GM19239 (cell line): ENCODE measurements around the gene FCHSD1.
"Not testable (repeated sequence)": the region's sequence is repeated elsewhere in the genome, so short reads cannot be mapped to it uniquely, and the experiment has no call there.

Experiments used
- DNase-seq: peaks from one replicate; pipeline ENCODE4 v3.0.0; 2011; ENCODE audit warnings: low spot score; ENCODE audit not compliant: insufficient read length
- FAIRE-seq: peaks from 2 replicates; lab custom pipeline; 2011; peaks lifted over from hg19 to GRCh38; lab: Jason Lieb, UNC

The FCHSD1 gene

DNA sequence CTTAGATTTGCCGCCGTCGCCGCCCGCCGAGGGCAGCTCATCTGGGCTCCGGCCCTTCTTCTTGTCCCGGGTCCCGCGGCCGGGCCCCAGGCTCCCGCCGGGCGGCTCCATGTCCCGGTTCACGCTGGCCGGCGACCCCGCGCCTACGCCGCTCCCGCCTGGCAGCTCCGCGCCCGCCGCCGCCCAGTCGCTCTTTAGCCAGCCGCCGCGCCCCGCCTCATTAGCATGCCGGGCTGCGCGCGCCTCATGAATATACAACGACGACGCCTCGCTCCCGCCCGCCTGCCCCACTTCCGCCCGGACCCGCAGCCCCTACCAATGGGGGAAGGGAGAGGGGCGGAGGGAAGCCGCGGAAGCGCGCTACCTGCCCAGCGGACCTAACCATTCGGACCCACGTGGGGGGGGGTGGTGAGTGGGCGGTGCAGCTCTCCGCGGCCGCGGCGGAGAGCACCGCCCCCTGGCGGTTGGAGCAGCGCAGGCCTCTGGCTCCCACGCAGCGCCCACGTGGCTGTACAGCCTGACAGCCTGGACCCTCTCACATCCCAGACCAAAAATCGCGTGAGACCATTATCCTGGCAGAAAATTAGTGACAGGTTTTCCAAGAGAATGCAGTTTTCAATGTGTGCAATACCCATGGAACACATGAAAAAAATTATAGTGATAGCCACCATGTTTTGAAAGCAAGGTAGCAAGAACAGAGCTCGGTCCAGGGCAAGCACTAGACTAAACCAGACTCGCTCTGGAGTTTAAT, 32.2 kb downstream of the FCHSD1 start, which contains the start of gene DIAPH1:
Gene DIAPH1 (minus strand): TSS at position 197 of the 751 bp plus-strand sequence. CDS start 86 bp downstream, at position 111.
- DNase-seq: peak; percentile 79
- peak; percentile 93 for FAIRE-seq

DNA sequence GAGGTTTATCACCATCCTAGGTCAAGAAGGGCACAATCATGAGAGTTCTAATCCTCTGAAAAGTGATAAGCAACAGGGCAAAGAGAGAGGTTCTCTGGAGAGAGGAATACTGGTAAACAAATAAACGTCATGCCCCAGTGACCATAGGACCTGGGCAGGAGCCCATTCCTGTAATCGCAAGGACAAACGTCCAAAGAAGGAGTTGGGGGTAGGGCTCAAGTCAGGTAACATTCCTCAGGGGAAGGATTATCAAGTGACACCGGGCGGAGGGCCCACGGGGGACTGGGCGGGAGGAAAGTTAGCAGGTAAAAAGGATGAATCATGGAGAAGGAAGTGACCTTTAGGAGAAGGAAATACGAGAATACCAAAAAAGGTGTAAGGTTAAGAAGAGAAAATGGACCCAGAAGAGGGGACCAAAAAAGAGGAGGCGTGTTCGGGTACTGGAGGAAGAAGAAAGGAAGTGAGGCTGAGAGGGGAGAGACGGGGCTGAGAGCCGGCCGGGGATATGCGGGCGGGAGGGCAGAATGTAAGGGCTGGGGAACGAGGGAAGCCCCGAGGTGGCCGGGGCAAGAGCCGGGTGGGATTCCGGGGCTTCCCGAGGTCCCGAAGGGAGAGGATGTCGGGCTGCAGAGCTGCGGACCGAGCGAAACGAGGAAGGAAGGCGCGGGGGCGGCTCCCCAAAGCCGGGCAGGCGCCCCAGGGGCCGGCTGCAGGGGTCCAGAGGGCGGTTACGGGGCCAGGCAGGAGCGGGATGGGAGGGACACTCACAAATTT, 33.0 kb downstream of the FCHSD1 start:
- FAIRE-seq: peak; percentile 81
- no peak for DNase-seq

DNA sequence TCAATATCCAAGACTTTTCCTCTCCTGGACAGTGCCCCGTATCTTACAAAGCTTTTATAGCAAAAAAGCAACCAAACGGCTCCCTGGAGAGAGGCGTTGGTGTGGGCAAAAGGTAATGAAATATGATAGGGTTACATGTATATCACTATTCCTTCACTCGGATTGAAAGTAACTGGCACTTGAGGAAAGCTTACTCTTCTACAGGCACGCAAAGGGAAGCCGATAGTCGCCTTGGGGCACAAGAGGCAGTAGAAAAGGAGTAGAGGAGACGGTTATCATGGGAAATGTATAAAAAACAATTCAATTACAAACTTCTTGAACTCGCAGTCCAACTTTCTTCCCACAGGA, 33.6 kb downstream of the FCHSD1 start:
- no peak for FAIRE-seq

DNA sequence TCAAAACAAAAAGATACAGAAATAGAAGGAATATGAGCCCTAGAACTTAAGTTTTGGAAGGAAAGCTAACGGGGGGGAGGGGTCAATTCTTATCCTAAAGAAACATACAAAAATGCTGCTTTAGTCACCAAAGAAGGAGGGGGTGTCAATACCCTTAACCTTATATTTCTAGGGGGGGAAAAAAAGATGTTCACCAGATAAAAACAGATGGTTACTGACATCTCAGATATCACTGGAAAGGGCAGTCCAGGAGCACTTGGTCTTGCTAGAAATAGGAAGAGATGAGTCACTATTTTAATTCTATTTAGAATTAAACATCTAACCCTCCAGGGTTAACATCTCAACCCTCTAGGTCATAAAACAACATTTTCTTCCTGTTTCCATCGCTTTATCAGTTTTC, 34.1 kb downstream of the FCHSD1 start:
- no peak for DNase-seq
- no peak for FAIRE-seq

More for the DNA sequence above, 33.6 kb downstream of the FCHSD1 start:
- no peak for DNase-seq

DNA sequence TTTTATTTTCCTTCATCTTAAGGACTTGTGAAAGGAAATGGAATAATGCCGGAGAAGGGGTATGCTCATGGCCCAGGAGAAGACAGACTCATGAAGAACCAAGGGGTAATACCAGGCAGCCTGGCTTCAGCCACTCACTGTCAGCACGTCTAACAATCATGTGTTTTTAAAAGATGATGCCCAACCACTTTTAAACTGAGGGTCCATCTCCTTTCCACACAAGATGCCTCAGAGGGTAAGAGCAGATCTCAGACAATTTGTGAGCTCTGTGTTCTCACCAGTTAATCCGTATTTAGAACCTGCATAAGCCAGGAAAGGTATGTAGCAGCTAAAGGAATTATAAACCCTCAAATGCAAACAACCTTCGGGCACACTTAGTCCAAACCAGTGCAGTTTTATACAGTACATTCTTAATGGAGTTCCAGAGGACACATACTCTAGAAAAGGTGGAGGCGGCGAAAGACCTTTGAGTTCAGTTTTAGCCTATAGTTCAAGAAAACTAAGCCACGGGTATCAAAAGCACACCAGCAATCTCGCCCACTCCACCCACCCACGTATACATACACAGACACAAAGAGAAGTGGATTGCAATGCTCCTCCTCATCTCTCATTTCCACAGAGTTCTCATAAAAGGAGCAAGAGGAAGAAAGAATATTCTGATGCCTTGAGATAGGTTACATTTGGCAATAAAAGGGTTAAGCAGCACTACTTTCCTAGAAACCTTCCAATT, 35.1 kb downstream of the FCHSD1 start:
- DNase-seq (no peak), FAIRE-seq (peak; percentile 78)

DNA sequence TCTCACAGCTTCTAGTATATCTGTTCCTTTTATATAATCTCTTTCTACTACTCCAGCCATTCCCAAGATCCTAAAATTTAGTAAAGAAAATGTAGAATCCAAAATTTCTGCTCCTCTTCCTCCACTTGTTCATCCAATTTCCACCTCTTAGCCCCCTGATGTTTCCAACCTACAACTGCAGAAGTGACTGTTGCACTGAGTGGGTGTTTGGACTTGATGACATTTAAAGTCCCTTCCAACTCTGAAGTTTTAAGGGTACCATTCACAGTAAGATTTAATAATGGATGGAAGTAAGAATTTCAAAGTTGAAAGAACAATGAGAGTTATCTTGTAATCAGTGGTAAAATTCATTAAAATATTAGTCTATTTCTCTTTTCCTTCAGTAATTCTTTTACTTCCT, 37.9 kb downstream of the FCHSD1 start:
- DNase-seq: no peak
- no peak for FAIRE-seq

DNA sequence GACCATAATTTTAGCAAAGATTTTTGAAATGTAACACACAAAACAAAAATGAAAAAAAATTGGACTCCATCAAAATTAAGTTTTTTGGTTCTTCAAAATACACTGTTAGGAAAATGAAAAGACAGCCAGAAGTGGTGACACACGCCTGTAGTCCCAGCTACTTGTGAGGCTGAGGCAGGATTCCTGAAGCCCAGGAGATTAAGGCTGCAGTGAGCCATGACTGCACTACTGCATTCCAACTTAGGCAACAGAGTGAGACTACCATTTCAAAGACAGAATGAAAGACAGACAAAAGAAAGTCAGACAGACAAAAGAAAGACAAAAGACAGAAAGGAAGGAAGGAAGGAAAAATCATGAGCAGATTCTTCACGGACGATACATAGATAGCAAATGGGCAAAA, 39.9 kb downstream of the FCHSD1 start:
- FAIRE-seq (no peak), DNase-seq (no peak)

DNA sequence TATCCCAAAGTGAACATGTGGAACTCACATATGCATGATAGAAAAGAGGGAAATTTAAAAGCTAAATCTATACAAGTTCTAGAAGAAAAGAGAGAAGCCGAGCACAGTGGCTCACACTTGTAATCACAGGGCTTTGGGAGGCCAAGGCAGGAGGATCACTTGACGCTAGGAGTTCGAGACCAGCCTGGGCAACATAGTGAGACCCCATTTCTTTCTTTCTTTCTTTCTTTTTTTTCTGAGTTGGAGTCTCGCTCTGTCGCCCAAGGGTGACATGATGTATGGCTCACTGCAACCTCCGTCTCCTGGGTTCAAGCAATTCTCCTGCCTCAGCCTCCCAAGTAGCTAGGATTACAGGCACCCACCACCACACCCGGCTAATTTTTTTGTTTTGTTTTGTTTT, 41.3 kb downstream of the FCHSD1 start:
- DNase-seq, FAIRE-seq: not testable (repeated sequence)

DNA sequence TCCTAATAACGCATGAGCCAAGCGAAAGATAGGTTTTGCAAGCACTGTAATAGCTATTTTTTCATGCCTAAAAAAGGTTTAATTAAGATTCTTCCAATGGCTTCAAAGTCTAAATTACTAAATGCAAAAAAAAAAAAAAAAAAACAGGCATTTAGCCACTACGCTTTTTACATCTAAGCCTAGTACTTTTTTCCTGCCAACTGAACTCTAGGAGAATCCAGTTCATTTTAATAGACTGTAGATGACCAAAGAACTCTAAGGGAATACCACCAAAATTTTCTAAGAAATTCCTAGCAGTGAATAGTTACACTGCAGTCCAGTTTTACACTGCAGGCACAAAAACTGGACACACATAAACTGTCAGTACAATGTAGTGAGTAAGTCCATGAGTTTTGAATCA, 42.2 kb downstream of the FCHSD1 start:
- no peak for FAIRE-seq
- DNase-seq: no peak

DNA sequence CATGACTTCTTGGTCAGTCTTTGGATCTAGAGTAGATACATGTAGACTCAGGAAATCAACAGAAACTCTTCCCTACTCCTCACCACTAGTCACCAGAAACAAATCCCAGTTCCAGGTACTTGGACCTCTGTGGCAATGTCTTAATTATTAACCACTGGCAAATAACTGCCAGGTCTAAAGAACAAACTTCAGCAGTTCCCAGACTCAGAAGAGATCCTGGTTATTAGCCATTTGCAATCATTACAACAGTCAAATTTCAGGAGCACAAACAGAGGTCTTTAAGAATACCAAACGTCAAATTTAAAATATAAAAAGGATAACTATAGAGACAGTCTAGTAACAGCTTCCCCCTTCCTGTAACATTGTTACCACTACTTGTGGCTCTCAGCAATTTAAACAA, 42.7 kb downstream of the FCHSD1 start:
- FAIRE-seq (no peak), DNase-seq (no peak)

DNA sequence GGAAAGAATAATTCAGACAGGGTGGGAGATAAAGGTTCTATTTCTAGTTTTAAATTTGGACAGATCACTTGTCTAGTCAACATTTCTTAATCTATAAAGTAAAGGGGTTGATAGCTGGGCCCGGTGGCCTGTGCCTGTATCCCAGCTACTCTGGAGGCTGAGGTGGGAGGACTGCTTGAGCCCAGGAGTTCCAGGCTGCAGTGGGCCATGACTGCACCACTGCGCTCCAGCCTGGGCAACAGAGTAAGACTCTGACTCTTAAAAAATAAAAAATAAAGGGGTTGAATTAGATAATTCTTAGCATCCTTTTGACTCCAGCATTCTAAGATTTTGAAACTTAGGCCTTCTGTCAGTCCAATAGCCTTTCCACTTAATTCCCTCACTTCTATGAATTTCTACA, 43.2 kb downstream of the FCHSD1 start:
- DNase-seq (no peak), FAIRE-seq (no peak)

DNA sequence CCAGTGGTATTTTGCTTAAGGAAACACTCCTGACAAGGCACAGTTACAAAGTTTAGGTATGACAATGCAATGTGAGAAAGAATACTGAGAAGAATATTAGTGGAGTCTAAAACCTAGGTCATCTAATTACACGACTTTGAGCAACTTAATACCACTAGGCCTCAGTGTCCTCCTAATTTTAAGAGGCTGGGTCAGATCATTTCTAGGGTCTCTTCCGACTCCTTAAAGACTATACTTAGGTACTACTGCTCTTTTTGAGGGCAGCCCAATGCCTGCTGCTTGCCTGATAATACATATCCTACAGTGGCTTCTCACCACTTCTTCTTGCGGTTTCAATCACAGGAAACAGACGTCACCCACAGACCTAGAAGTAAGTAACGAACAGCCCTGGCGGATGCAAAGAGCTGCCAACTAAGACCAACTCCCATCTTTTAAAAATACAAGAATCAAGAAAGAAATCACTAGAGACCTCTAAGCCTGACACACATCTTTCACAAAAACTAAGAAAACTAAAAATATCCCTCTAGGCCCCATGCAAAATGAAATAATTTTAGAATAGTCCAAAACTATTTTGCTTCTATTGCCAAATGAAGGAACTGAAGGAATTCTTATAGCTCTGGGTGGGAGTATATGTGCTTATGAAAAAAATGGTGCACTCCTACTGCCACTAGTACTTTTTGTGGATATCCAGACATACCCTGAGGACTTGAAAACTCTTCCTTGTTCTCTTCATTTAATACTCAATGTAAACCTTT, 45.5 kb downstream of the FCHSD1 start:
- DNase-seq (peak; percentile 27), FAIRE-seq (peak; percentile 97)

DNA sequence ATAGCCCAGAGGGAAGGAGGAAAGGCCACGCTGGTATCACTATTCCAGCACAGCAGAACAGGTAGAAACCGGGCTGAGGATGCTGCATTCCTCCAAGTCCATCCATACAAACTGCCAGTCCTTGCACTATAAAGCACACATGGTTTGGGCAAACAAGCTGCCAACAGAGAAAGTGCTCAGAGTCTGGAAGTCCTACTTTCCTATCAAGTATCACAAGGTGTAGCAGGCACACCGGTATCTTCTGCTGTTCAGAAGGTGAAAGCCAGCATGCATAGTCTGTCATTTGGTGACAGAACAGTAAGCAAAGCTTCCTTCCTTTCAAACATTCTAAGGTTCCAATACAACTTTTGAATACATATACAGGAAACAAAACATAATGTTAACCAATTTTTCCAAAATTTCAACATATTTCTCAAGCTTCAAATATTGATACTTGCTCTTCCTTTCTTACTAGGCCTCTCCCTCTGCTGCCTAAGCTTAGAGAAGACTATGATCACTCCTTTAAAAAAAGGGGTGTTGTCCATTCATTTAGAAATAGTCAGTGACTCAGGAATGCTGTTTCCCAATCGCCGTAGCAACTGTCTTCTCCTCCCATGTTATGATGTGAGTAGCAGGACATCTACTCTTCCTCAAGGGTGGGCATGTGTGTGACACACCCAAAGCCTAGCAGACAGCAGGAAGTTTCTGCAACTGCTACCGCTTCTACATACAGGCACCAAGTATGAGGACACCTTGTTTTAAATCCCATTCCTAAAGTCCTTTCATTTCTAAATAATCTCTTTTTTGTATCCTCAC, 47.1 kb downstream of the FCHSD1 start:
- FAIRE-seq (peak; percentile 81), DNase-seq (no peak)

DNA sequence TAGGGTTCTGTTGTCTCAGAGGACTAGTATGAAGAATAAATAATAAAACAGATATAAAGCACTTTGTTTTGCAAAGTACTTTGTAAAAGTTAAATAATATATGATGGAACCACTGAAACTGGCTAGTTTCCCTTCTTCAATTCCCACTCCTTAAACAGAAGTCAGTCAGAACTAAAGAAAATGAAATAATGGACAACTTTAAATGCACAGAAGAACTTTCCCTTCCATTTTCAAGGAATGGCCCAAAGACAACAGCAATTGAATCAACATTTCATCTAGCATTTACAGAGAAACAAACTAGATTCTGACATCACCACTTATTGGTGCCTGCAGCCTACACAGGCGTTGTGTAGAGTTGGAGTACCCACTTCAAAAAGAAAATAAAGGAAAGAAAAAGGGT, 48.6 kb downstream of the FCHSD1 start:
- FAIRE-seq (peak; percentile 31), DNase-seq (no peak)

DNA sequence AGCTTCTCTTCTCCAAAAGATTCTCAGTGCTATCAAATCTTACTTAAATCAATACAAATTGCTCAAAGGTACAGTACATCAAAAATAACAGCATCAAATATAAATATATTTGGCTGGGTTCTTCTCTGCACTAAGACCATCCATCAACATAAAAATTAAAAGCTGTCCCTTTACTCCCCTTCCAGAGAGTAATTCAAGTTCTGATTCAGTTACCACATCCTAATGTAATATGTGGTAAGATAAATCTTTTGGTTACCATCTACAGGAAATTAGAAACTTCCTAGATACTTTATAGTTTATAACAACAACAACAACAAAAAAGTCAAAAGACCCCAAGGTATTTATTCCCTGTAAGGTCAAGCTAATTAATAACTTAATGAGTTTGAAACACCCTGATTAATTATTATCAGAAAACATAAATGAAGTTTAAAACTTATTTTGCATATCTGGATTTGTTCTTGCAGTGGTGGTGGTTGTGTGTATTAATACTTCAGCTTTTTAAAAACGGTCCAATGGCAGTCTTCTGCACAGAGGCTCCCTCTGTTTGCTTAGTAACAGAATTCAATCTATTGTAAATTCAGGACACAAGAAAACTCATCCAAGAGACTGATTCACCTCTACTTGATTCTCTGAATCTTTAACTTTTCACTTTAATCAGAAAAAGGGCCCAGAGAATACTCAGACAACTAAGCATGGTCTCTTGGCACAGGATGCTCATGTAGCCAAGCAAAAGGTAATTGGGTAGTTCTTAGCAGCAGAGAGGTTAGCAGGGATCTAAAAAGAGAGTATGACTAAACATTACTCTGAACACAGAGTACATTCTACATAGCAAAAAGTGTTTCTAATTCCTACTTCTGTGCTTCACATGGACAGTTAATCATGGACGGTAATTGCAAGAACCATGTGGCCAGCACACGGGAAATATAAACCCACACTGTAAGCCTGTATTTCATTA, 52.5 kb downstream of the FCHSD1 start:
- FAIRE-seq (no peak), DNase-seq (no peak)

DNA sequence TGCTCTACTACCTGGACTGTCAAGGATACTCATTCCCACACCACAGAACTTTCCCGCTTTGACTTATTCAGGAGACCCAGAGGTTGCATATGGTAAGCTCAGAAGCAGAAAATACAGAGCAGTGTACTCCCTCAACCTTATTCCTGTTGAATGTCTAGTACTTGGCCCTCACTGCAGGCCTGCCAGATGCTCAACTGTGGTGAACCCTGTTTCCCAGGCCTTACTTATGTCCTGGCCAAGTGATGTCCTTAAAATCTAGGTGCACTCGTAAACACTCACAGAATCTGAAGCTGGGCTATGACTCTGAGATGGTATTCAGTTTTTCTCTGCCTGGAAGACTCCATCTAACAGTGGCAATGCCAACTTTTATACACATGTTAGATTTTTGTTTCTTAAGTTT, 53.4 kb downstream of the FCHSD1 start:
- no peak for FAIRE-seq
- no peak for DNase-seq

DNA sequence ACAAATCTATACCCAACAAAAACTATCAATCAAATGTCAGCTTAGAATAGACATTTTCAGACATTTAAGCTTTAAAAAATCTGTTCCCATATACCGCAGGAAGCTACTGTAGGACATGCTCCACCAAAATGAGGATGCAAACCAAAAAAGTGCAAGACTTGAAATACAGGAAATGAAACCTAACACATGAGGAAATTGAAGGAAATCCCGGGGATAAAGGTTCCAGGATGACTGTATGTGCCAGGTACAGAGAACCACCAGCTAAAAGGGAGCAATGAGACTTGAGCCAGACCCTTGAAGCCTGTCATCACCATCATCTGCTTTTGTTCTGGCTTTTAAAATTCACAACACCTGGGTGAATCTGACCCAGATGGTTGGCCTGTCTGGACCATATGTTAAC, 53.8 kb downstream of the FCHSD1 start:
- DNase-seq (no peak), FAIRE-seq (no peak)

DNA sequence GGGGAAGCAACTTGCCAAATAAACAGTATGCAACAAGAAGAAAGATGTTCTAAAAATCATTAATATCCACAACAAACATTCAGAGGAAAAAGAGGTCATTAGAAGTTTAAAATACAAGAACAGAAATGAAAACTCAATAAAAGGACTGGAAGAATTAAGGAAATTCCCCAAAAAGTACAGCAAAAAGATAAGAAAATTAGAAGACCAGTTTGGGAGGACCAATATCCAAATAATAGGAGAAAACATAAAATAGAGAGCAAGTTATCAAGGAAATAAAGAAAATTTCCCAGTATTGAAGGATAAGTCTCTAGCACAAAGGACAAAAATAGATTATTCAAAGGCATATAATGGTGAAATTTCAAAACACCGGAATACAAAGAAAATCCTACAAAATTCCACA, 54.4 kb downstream of the FCHSD1 start:
- no peak for DNase-seq
- no peak for FAIRE-seq
